ENCODE measurements around the gene PAPPA2. TPM values are rescaled to one million over a fixed set of nuclear protein-coding genes. Genes with fewer than 3 reads are reported as not detected.

PAPPA2 gene
- total RNA-seq, 2 experiments from 2014 or later: 0.27 to 0.28 TPM

GRCh38 chr1:176539018-176539417 is 76.0 kb downstream of the PAPPA2 start:
- Mint-ChIP-seq H3K9me3 (ENCODE audit: low read depth) (peaks cover 6% of the 10 kb centered on the region), H3K27ac (no peak overlapping the region), H3K36me3 (ENCODE audit: low read depth) (no peaks in the 10 kb centered on the region), H3K4me3 (no peak overlapping the region), H3K27me3 (peaks cover 4% of the 10 kb centered on the region), H3K4me1 (no peaks in the 10 kb centered on the region)
- POLR2A ChIA-PET: no interaction called here
- no peak for ATAC-seq
- intact Hi-C loops (cut with DNase I, micrococcal nuclease): no loop called here
- DNase-seq: no peak
- CTCF ChIA-PET: no interaction called here

GRCh38 chr1:176540428-176540827 is 77.5 kb downstream of the PAPPA2 start:
- Mint-ChIP-seq H3K9me3 (ENCODE audit: low read depth) (peaks cover 2% of the 10 kb centered on the region), H3K4me3 (no peak overlapping the region), H3K36me3 (ENCODE audit: low read depth) (no peaks in the 10 kb centered on the region), H3K4me1 (no peaks in the 10 kb centered on the region), H3K27ac (no peak overlapping the region), H3K27me3 (no peaks in the 10 kb centered on the region)
- POLR2A ChIA-PET: no interaction called here
- intact Hi-C loops (cut with DNase I, micrococcal nuclease): no loop called here
- no peak for DNase-seq
- no peak for ATAC-seq
- CTCF ChIA-PET: no interaction called here

DNA sequence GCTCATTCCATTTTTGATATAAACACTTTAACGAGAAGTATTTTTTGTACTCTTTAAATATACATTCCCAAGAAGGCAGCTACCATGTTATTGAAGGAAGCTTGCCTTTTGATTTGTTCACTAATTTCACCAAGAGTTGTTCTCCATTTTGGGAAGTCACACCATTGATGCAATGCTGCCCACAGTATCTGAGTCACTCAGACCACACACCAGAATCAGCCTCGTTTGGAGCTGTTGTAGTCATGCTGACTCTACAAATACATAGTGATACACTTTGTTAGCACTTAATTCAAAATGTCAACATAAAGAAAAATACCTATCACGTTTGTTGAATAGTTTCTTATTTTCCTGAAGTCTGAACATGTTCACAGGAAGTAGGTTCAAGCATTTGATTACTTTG is 78.7 kb downstream of the PAPPA2 start:
- no peaks in the 10 kb centered on the region for H3K36me3 Mint-ChIP-seq (ENCODE audit: low read depth)
- peaks cover 2% of the 10 kb centered on the region for H3K27me3 Mint-ChIP-seq
- CTCF ChIA-PET: interaction anchor here (1.1 kb wide), 1 partner anchor 554 kb away, joined by 3 read pairs; no protein-coding TSS in a partner anchor
- H3K4me1 Mint-ChIP-seq: no peaks in the 10 kb centered on the region
- no peak overlapping the region for H3K4me3 Mint-ChIP-seq
- DNase-seq (no peak), ATAC-seq (no peak)
- POLR2A ChIA-PET: no interaction called here
- intact Hi-C loops (cut with DNase I, micrococcal nuclease): no loop called here
- peaks cover 2% of the 10 kb centered on the region for H3K9me3 Mint-ChIP-seq (ENCODE audit: low read depth)
- H3K27ac Mint-ChIP-seq: no peak overlapping the region

GRCh38 chr1:176542352-176542751 is 79.4 kb downstream of the PAPPA2 start:
- Mint-ChIP-seq H3K4me3 (no peak overlapping the region), H3K36me3 (ENCODE audit: low read depth) (no peaks in the 10 kb centered on the region), H3K9me3 (ENCODE audit: low read depth) (peaks cover 2% of the 10 kb centered on the region), H3K27ac (no peak overlapping the region), H3K27me3 (peaks cover 2% of the 10 kb centered on the region), H3K4me1 (no peaks in the 10 kb centered on the region)
- intact Hi-C loops (cut with DNase I, micrococcal nuclease): no loop called here
- ATAC-seq (no peak), DNase-seq (no peak)
- CTCF ChIA-PET: interaction anchor here (1.1 kb wide), 1 partner anchor 555 kb away, joined by 3 read pairs; no protein-coding TSS in a partner anchor
- POLR2A ChIA-PET: no interaction called here

DNA sequence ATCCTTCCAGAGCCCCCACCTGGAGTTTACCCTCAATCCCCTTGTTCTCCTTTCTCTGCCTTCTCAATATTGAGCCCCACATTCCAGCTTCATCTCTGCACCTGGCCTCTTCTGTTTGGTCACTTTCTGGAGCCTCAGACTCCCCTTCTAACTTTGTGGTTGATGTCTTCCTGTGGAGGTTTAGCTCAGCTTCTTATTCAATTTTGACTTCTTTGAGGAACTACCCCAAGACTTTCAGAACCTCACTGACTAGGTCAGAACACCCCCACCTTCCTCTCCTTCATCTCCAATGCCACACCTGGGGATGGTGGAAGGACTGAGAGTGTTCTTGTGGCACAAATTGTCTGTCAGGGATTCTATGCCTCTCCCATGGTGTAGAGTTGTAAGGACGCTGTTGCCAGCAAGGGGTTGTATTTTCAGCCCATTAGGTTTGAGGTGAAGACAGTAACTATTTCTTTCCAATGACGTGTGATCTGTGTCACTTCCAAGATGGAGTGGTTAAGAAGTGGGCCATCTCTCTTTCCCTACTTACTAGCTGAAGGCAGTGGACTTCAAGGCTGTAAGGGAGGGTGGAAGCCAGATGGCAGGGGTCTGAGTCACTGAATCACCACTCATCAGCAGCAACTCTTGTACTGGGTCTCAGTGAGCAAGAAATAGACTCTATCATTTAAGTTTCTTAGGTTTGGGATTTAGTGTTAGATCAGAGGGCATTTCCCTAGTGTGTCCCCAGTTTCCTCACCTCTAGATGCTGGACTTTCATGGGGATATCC is 80.6 kb downstream of the PAPPA2 start:
- Mint-ChIP-seq H3K4me1 (no peaks in the 10 kb centered on the region), H3K36me3 (ENCODE audit: low read depth) (no peaks in the 10 kb centered on the region), H3K27ac (no peak overlapping the region), H3K4me3 (no peak overlapping the region), H3K9me3 (ENCODE audit: low read depth) (peaks cover under 1% of the 10 kb centered on the region), H3K27me3 (peaks cover 2% of the 10 kb centered on the region)
- DNase-seq (no peak), ATAC-seq (no peak)
- intact Hi-C loops (cut with DNase I, micrococcal nuclease): no loop called here
- CTCF ChIA-PET: interaction anchor here (1.0 kb wide), 1 partner anchor 9 kb away, joined by 3 read pairs; no protein-coding TSS in a partner anchor
- POLR2A ChIA-PET: no interaction called here

- Mint-ChIP-seq H3K9me3 (ENCODE audit: low read depth) (no peaks in the 10 kb centered on the region), H3K4me3 (no peak overlapping the region), H3K27ac (no peak overlapping the region), H3K36me3 (ENCODE audit: low read depth) (no peaks in the 10 kb centered on the region), H3K27me3 (peaks cover 4% of the 10 kb centered on the region), H3K4me1 (no peaks in the 10 kb centered on the region)
- DNase-seq (no peak), ATAC-seq (no peak)
- intact Hi-C loops (cut with DNase I, micrococcal nuclease): no loop called here
- CTCF ChIA-PET: no interaction called here
- POLR2A ChIA-PET: no interaction called here
These were observed 82.2 kb downstream of the PAPPA2 start for GRCh38 chr1:176545034-176545639.

DNA sequence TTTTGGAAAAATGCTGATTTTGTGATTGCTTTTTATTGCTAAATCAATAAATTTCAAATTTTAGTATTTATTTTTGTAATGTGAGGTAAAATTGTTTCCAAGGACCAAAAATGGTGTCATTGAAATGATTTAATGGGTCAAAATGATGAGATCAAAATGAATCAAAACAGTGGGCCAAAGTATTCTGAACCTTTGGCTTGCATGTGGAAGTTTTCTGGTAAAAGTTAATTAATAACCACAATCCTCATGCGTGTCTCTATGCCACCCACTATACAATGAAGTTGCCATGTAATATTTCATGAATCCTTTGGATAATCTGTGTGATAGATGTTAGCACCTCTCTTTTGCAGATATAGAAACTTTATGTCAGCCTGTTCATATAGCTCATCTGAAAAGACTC is 83.8 kb downstream of the PAPPA2 start:
- Mint-ChIP-seq H3K36me3 (ENCODE audit: low read depth) (no peaks in the 10 kb centered on the region), H3K4me1 (no peaks in the 10 kb centered on the region), H3K27ac (no peak overlapping the region), H3K9me3 (ENCODE audit: low read depth) (no peaks in the 10 kb centered on the region), H3K4me3 (no peak overlapping the region), H3K27me3 (peaks cover 9% of the 10 kb centered on the region)
- intact Hi-C loops (cut with DNase I, micrococcal nuclease): no loop called here
- ChIA-PET CTCF (no interaction called here), POLR2A (no interaction called here)
- no peak for ATAC-seq
- DNase-seq: no peak

- H3K36me3 Mint-ChIP-seq (ENCODE audit: low read depth): no peaks in the 10 kb centered on the region
- no peaks in the 10 kb centered on the region for H3K9me3 Mint-ChIP-seq (ENCODE audit: low read depth)
- ATAC-seq (no peak), DNase-seq (no peak)
- H3K27me3 Mint-ChIP-seq: peaks cover 28% of the 10 kb centered on the region
- H3K4me3 Mint-ChIP-seq: no peak overlapping the region
- H3K27ac Mint-ChIP-seq: no peak overlapping the region
- intact Hi-C loops (cut with DNase I, micrococcal nuclease): loop anchor here in 1 of 2 experiments (10.0 kb wide), 1 partner anchor 1394 kb away; no protein-coding TSS in a partner anchor
- no peaks in the 10 kb centered on the region for H3K4me1 Mint-ChIP-seq
- POLR2A ChIA-PET: no interaction called here
- CTCF ChIA-PET: no interaction called here
These were observed 88.2 kb downstream of the PAPPA2 start for GRCh38 chr1:176551146-176551545.

GRCh38 chr1:176552217-176552991 is 89.4 kb downstream of the PAPPA2 start:
- POLR2A ChIA-PET: no interaction called here

DNA sequence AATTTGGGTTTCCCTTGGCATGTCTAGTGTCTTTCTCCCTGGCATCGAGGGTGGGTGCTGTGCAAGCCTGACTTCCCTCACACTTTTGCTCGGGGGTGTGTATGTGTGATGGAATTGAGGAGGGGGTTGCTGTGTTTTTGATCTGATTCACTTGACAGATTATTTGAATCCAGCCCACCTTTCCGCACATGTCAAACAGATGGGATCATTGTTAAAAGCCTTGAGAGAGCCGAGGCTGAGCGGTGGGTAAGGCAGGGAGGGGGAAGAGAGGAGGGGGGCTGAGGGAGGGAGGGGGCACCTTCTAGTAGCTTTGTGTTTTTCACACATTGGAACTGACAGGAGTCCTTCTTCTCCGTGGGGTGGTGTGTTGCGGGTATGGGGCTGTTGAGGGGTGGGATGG is 90.0 kb downstream of the PAPPA2 start:
- H3K4me1 Mint-ChIP-seq: no peaks in the 10 kb centered on the region
- CTCF ChIA-PET: no interaction called here
- intact Hi-C loops (cut with DNase I, micrococcal nuclease): loop anchor here in 1 of 2 experiments (10.0 kb wide), 1 partner anchor 1392 kb away; no protein-coding TSS in a partner anchor
- H3K4me3 Mint-ChIP-seq: no peak overlapping the region
- H3K27ac Mint-ChIP-seq: no peak overlapping the region
- H3K27me3 Mint-ChIP-seq: peaks cover 27% of the 10 kb centered on the region
- DNase-seq (no peak), ATAC-seq (no peak)
- no peaks in the 10 kb centered on the region for H3K9me3 Mint-ChIP-seq (ENCODE audit: low read depth)
- POLR2A ChIA-PET: no interaction called here
- H3K36me3 Mint-ChIP-seq (ENCODE audit: low read depth): no peaks in the 10 kb centered on the region

More at GRCh38 chr1:176552217-176552991, 89.4 kb downstream of the PAPPA2 start:
- ATAC-seq: no peak
- H3K27me3 Mint-ChIP-seq: peaks cover 27% of the 10 kb centered on the region
- no peaks in the 10 kb centered on the region for H3K36me3 Mint-ChIP-seq (ENCODE audit: low read depth)
- no peak overlapping the region for H3K4me3 Mint-ChIP-seq
- CTCF ChIA-PET: no interaction called here
- intact Hi-C loops (cut with DNase I, micrococcal nuclease): loop anchor here in 1 of 2 experiments (10.0 kb wide), 1 partner anchor 1392 kb away; no protein-coding TSS in a partner anchor
- DNase-seq: no peak
- no peaks in the 10 kb centered on the region for H3K4me1 Mint-ChIP-seq
- no peaks in the 10 kb centered on the region for H3K9me3 Mint-ChIP-seq (ENCODE audit: low read depth)
- no peak overlapping the region for H3K27ac Mint-ChIP-seq

DNA sequence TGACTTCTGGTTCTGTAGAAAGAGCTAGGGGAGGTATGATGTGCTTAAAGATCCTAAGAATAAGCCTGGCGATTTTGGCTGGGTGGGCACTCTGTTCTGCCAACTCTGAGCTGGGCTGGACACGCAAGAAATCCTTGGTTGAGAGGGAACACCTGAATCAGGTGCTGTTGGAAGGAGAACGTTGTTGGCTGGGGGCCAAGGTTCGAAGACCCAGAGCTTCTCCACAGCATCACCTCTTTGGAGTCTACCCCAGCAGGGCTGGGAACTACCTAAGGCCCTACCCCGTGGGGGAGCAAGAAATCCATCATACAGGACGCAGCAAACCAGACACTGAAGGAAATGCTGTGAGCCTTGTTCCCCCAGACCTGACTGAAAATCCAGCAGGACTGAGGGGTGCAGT is 93.3 kb downstream of the PAPPA2 start:
- ATAC-seq: no peak
- no peaks in the 10 kb centered on the region for H3K9me3 Mint-ChIP-seq (ENCODE audit: low read depth)
- CTCF ChIA-PET: interaction anchor here (1.0 kb wide), 1 partner anchor 19 kb away, joined by 4 read pairs; no protein-coding TSS in a partner anchor
- POLR2A ChIA-PET: no interaction called here
- H3K27ac Mint-ChIP-seq: no peak overlapping the region
- no peak for DNase-seq
- intact Hi-C loops (cut with DNase I, micrococcal nuclease): loop anchor here in 1 of 2 experiments (5.0 to 10.0 kb wide), 2 partner anchors 179 to 1389 kb away; no protein-coding TSS in a partner anchor
- H3K27me3 Mint-ChIP-seq: peaks cover 29% of the 10 kb centered on the region
- no peaks in the 10 kb centered on the region for H3K4me1 Mint-ChIP-seq
- no peaks in the 10 kb centered on the region for H3K36me3 Mint-ChIP-seq (ENCODE audit: low read depth)
- H3K4me3 Mint-ChIP-seq: no peak overlapping the region
